ENCODE data around the gene MKI67.
A peak's percentile ranks its signal among the peaks of the same experiment; 100 is the strongest.
"Not testable (repeated sequence)": the region's sequence is repeated elsewhere in the genome, so short reads cannot be mapped to it uniquely, and the experiment has no call there.

MKI67 gene

GRCh38 chr10:128160297-128160711 is 34.1 kb upstream of the MKI67 start:
- no peak for TF ChIP-seq POLR2A (IDR thresholded peaks at IDR 0.05; ENCODE audit: low read depth, low read length)
- FAIRE-seq, result no peak
- no peak for DNase-seq (ENCODE audit: insufficient read length, low spot score)

GRCh38 chr10:128158021-128158795 is 32.0 kb upstream of the MKI67 start:
- no peak for TF ChIP-seq POLR2A (IDR thresholded peaks at IDR 0.05; ENCODE audit: low read depth, low read length)
- DNase-seq (ENCODE audit: insufficient read length, low spot score), result no peak
- FAIRE-seq, result no peak

GRCh38 chr10:128156999-128157755 is 31.0 kb upstream of the MKI67 start:
- DNase-seq (ENCODE audit: insufficient read length, low spot score) (no peak), FAIRE-seq (no peak)
- no peak for TF ChIP-seq POLR2A (IDR thresholded peaks at IDR 0.05; ENCODE audit: low read depth, low read length)

- no peak for FAIRE-seq
- no peak for TF ChIP-seq POLR2A (IDR thresholded peaks at IDR 0.05; ENCODE audit: low read depth, low read length)
- DNase-seq (ENCODE audit: insufficient read length, low spot score), result no peak
These were observed 26.7 kb upstream of the MKI67 start for GRCh38 chr10:128152741-128153580.

GRCh38 chr10:128151031-128151430 is 24.8 kb upstream of the MKI67 start:
- no peak for TF ChIP-seq POLR2A (IDR thresholded peaks at IDR 0.05; ENCODE audit: low read depth, low read length)
- no peak for DNase-seq (ENCODE audit: insufficient read length, low spot score)
- no peak for FAIRE-seq

GRCh38 chr10:128150561-128150960 is 24.3 kb upstream of the MKI67 start:
- TF ChIP-seq POLR2A (IDR thresholded peaks at IDR 0.05; ENCODE audit: low read depth, low read length), result no peak
- DNase-seq (ENCODE audit: insufficient read length, low spot score) (no peak), FAIRE-seq (no peak)

- TF ChIP-seq POLR2A (IDR thresholded peaks at IDR 0.05; ENCODE audit: low read depth, low read length), result no peak
- FAIRE-seq (no peak), DNase-seq (ENCODE audit: insufficient read length, low spot score) (peak; percentile 68)
These were observed 23.8 kb upstream of the MKI67 start for GRCh38 chr10:128150045-128150493.

GRCh38 chr10:128149267-128150014 is 23.2 kb upstream of the MKI67 start:
- no peak for TF ChIP-seq POLR2A (IDR thresholded peaks at IDR 0.05; ENCODE audit: low read depth, low read length)
- FAIRE-seq (no peak), DNase-seq (ENCODE audit: insufficient read length, low spot score) (no peak)

- no peak for DNase-seq (ENCODE audit: insufficient read length, low spot score)
- FAIRE-seq, result no peak
These were observed 21.4 kb upstream of the MKI67 start for GRCh38 chr10:128147669-128148068.

GRCh38 chr10:128147064-128147463 is 20.8 kb upstream of the MKI67 start:
- TF ChIP-seq POLR2A (IDR thresholded peaks at IDR 0.05; ENCODE audit: low read depth, low read length), result no peak
- no peak for FAIRE-seq
- no peak for DNase-seq (ENCODE audit: insufficient read length, low spot score)

More at GRCh38 chr10:128147669-128148068, 21.4 kb upstream of the MKI67 start:
- no peak for TF ChIP-seq POLR2A (IDR thresholded peaks at IDR 0.05; ENCODE audit: low read depth, low read length)

- FAIRE-seq (no peak), DNase-seq (ENCODE audit: insufficient read length, low spot score) (no peak)
- TF ChIP-seq POLR2A (IDR thresholded peaks at IDR 0.05; ENCODE audit: low read depth, low read length), result no peak
These were observed 18.3 kb upstream of the MKI67 start for GRCh38 chr10:128144547-128144946.

GRCh38 chr10:128143531-128143930 is 17.3 kb upstream of the MKI67 start:
- FAIRE-seq (no peak), DNase-seq (ENCODE audit: insufficient read length, low spot score) (no peak)
- no peak for TF ChIP-seq POLR2A (IDR thresholded peaks at IDR 0.05; ENCODE audit: low read depth, low read length)

GRCh38 chr10:128140425-128140824 is 14.2 kb upstream of the MKI67 start:
- TF ChIP-seq POLR2A (IDR thresholded peaks at IDR 0.05; ENCODE audit: low read depth, low read length), result no peak
- DNase-seq (ENCODE audit: insufficient read length, low spot score), result no peak
- FAIRE-seq, result no peak

GRCh38 chr10:128138429-128138828 is 12.2 kb upstream of the MKI67 start:
- not testable (repeated sequence) for FAIRE-seq; DNase-seq (ENCODE audit: insufficient read length, low spot score)
